ENCODE results near the gene CDC42SE1. TPM values are rescaled to one million over a fixed set of nuclear protein-coding genes. Genes with fewer than 3 reads are reported as not detected.

The CDC42SE1 gene
- total and polyA plus RNA-seq, 9 of the 15 experiments (the other 6 are each of a cell fraction or from before 2014, with no cell fraction given): 78.1 to 189 (median 114) TPM

DNA sequence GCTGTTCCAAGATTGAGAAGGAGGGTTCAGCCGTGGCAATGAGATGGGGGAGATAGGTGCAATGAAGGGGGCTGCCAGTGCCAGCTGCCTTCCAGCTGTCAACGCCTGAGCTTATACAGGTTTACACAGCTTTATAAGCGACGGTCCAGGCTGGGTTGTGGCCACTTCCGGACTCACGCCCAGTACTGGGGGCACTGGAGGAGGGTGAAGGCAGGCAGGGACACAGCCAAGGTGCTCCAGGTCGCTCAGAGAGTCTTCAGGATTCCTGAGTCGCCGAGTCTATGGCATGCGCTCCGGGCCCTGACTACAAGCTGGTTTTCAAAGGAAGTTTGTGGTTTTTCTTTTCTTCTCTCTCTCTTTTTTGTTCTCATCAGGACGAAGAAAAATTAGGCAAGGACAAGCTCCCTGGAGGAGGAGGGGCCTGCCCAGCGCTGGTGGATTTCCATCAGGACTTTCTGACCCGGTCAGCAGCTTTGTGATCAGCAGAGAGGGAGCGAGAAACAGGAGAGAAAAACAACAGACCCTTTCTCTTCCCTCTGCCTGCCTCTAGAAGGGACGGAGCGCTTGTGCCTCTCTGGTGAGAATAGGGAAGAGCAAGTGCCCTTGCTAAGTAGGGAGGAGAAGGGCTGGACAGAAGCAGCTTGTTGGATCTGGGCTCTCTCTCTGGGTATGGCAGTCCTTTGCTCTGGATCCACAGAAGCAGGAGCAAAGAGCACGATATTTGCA, 52.9 kb downstream of the CDC42SE1 start, which contains the start of gene MINDY1 (continued):
- TF ChIP-seq, protein P1, sequence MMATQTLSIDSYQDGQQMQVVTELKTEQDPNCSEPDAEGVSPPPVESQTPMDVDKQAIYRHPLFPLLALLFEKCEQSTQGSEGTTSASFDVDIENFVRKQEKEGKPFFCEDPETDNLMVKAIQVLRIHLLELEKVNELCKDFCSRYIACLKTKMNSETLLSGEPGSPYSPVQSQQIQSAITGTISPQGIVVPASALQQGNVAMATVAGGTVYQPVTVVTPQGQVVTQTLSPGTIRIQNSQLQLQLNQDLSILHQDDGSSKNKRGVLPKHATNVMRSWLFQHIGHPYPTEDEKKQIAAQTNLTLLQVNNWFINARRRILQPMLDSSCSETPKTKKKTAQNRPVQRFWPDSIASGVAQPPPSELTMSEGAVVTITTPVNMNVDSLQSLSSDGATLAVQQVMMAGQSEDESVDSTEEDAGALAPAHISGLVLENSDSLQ (IDR thresholded peaks at IDR 0.05): 0 out of 2 replicates have a peak, but pooled peaks have one; percentile 8
- 0 out of 2 replicates have a peak, but pooled peaks have one; percentile 9 for TF ChIP-seq HDGF (IDR thresholded peaks at IDR 0.05)
- TF ChIP-seq EP300 (IDR thresholded peaks at IDR 0.05; ENCODE audit: low read length): no peak
- TF ChIP-seq TAF1 (IDR thresholded peaks at IDR 0.05; ENCODE audit: control insufficient read depth, extremely low read depth, insufficient read depth, low read length, severe bottlenecking): peak; percentile 62
- TF ChIP-seq, protein P2, sequence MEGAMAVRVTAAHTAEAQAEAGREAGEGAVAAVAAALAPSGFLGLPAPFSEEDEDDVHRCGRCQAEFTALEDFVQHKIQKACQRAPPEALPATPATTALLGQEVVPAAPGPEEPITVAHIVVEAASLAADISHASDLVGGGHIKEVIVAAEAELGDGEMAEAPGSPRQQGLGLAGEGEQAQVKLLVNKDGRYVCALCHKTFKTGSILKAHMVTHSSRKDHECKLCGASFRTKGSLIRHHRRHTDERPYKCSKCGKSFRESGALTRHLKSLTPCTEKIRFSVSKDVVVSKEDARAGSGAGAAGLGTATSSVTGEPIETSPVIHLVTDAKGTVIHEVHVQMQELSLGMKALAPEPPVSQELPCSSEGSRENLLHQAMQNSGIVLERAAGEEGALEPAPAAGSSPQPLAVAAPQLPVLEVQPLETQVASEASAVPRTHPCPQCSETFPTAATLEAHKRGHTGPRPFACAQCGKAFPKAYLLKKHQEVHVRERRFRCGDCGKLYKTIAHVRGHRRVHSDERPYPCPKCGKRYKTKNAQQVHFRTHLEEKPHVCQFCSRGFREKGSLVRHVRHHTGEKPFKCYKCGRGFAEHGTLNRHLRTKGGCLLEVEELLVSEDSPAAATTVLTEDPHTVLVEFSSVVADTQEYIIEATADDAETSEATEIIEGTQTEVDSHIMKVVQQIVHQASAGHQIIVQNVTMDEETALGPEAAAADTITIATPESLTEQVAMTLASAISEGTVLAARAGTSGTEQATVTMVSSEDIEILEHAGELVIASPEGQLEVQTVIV (CRISPR knock-in tag; IDR thresholded peaks at IDR 0.05; ENCODE audit: borderline replicate concordance): no peak
- TF ChIP-seq, protein P3, sequence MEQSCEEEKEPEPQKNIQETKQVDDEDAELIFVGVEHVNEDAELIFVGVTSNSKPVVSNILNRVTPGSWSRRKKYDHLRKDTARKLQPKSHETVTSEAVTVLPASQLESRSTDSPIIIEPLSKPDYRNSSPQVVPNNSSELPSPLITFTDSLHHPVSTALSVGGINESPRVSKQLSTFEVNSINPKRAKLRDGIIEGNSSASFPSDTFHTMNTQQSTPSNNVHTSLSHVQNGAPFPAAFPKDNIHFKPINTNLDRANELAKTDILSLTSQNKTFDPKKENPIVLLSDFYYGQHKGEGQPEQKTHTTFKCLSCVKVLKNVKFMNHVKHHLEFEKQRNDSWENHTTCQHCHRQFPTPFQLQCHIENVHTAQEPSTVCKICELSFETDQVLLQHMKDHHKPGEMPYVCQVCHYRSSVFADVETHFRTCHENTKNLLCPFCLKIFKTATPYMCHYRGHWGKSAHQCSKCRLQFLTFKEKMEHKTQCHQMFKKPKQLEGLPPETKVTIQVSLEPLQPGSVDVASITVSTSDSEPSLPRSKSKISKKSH (CRISPR knock-in tag; IDR thresholded peaks at IDR 0.05): no peak
- TF ChIP-seq MTA2 (IDR thresholded peaks at IDR 0.05; ENCODE audit: low read depth): 0 out of 2 replicates have a peak, but pooled peaks have one; percentile 5
- 0 out of 2 replicates have a peak, but pooled peaks have one; percentile 56 for TF ChIP-seq ZNF589 (CRISPR knock-in tag; IDR thresholded peaks at IDR 0.05; ENCODE audit: low read depth)
- TF ChIP-seq, protein P4, sequence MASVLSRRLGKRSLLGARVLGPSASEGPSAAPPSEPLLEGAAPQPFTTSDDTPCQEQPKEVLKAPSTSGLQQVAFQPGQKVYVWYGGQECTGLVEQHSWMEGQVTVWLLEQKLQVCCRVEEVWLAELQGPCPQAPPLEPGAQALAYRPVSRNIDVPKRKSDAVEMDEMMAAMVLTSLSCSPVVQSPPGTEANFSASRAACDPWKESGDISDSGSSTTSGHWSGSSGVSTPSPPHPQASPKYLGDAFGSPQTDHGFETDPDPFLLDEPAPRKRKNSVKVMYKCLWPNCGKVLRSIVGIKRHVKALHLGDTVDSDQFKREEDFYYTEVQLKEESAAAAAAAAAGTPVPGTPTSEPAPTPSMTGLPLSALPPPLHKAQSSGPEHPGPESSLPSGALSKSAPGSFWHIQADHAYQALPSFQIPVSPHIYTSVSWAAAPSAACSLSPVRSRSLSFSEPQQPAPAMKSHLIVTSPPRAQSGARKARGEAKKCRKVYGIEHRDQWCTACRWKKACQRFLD (CRISPR knock-in tag; IDR thresholded peaks at IDR 0.05): peak; percentile 22; the same call in 1 of the 2 replicates
- 0 out of 2 replicates have a peak, but pooled peaks have one; percentile 30 for TF ChIP-seq SMAD4 (CRISPR knock-in tag; conservative IDR thresholded peaks at IDR 0.05)
- no peak for TF ChIP-seq CCNT2 (IDR thresholded peaks at IDR 0.05; ENCODE audit: borderline replicate concordance, extremely low read depth, insufficient read length, low read depth, low read length)

Data from K562 (cell line).